GM21717 (cell line): ENCODE data around the gene PRRG2.
A peak's percentile ranks its signal among the peaks of the same experiment; 100 is the strongest.

ENCODE experiments used
- ATAC-seq: cut with Tn5 transposase; IDR thresholded peaks from one replicate; pipeline ENCODE4 v1.9.1; 2021; ENCODE audit warnings: mild to moderate bottlenecking, moderate library complexity; ENCODE audit not compliant: unreplicated experiment

PRRG2 gene

DNA sequence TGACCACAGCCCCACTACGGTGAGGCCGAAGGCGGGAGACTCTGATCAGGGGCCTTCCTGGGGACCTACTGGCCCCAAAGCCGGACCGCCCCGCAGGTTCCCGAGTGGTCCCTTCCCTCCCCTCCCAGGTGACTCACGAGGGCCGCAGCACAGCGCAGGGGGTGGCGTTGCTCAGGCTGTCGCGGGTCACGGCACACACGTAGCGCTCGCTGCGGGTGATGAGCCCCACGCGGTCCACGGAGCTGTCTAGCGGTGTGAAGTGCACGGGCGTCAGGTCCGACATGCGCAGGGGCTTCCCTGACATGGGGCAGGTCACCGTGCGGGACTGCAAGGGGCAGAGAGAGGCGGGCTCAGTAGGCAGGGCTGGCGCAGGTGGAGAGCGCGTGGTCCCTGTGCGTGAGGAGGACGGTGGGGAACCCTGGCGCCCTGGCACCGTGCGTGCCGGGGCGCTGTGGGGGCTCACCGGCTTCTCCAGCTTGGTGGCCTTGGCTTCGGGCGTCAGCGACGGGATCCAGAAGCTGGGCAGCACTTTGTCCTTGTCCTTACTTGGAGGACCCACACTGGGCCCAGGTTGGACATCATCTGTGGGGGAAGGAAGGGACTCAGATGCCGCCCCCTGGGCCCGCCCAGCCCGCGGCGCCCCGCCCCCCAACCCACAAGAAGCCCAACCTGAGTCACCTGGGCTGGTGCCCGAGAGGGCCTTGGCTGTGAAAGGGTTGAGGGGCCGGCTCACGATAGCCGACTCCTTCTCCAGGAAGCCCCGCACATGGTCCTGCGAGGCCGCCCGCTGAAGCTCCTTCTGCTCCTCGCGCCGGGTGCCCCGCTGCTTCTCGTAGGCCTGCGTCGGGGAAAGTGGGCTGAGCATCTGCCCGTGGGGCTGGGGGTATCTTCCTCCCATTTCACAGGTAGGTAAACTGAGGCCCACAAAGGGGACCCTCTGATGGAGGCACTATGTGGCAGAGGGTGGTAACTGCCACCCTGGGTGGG lies 24.4 kb upstream of the PRRG2 start:
- no peak for ATAC-seq

DNA sequence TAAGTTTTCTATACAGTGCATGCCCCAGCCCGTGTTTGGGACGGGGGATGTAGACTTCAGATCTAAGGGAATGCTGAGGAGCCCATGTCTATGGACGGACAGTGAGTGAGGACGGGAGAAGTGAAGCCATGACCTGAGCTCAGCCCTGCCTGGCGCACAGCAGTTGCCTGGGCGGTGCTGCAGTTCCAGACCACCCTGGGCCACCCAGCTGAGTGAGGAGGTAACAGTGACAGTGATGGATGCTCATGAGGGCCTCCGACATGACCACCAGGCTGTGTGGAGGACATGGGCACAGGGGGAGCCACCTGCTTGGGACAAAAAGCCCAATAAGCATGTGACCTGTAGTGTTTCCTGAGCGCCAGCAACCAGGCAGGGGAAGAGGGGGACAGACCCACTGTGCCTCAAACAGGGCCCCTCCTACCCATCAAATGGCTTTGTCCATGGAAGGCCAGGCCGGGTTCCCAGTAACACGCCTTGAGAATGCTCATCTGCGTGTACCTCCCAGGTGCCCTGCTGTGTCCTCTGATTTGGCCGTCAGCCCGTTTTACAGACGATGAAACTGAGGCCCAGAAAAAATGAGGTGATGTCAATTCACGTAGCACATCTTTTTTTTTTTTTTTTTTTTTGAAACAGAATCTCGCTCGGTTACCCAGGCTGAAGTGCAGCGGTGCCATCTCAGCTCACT lies 23.3 kb upstream of the PRRG2 start:
- ATAC-seq, result no peak

DNA sequence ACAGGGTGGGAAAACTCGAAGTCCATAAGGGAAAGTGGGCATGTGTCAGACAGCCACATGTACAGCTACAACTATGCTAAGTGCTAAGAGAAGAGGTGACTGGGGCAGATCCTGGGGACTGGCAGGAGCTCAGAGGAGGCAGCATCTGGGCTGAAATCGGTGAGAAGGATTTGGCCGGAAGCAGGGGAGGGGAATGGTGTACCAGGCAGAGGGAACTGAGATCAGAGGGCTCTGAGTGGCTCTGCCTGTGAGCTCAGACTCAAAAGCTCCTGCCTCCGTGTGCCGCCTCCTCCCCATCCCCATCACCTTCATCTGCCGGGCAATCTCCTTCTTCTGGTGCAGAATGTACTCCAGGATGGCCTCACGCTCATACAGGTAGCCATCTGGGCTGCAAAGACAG lies 22.5 kb upstream of the PRRG2 start:
- no peak for ATAC-seq

DNA sequence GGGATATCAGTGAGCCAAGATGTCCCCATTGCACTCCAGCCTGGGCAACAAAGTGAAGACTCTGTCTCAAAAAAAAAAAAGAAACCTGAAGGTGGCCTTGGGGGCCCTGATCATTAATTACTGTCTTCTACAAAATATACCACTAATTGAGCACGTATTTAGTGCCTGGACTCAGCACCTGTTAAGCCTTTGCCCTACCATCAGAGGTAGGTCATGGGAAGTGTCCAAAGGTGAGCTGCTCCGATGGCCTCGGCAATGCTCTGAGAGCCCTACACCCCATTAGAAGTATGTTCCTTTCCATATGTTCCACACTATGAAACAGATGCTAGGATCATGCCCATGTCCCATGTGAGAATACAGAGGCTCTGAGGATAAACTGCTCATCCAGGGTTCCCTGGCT lies 21.7 kb upstream of the PRRG2 start:
- ATAC-seq, result no peak

DNA sequence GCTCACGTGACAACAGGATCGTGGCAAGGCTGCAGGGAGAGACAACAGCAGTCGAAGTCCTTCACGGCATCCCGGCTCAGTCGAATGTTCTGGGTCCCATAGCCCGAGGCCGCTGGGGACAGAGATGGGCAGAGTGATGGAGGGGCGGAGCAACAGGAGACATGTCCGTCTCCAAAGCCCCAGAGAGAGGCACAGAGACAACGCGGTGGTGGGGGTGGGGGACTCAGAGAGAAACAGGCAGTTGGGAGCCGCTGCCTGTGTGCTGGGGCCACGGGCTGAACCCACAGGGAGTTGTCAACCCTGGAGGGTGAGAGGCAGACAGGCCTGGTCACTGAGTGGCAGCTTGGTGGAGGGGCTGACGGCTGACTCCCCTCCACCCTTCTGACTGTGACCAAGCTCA lies 21.2 kb upstream of the PRRG2 start:
- no peak for ATAC-seq

DNA sequence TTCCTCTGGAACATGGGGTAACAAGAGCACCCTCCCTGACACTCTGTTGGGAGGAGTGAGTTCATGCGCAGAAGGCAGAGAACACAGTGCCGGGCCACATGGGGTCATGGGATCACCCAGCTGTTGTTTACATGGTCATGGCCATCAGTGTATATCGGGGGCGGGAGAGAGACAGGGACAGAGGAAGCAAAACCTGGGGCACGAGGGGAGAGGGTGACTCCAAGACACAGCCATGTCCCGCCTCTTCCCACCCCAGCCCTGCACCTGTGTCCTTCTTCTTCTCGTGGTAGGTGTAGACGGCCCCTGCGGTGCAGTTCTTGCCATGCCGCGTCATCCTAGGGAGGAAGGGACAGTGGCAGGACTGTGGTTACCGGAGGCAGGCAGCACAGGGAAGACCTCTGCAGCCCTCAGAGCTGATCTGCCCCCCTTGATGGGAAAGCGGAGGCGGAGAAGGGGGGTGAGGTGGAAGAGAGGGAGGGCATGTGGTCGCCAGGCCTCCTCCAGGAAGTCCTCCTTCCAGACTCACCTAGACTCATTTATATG lies 20.7 kb upstream of the PRRG2 start:
- ATAC-seq, result no peak

DNA sequence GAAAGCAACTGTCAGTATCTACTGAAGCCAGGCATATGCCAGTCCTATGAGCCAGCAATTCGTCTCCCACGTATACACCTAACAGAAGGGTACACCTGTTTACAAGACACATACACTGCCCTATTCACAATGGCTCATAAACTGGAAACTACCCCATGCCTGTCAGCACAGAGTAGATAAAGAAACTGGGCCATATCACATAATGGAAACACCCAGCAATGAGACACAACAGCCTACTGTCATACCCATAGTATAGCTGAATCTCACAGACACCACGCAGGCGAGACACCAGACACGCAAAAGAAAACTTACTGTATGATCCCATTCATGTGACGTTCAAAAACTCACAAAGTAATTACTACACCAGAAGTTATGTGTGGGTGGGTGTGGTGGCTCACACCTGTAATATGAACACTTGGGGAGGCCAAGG lies 16.5 kb upstream of the PRRG2 start:
- no peak for ATAC-seq

DNA sequence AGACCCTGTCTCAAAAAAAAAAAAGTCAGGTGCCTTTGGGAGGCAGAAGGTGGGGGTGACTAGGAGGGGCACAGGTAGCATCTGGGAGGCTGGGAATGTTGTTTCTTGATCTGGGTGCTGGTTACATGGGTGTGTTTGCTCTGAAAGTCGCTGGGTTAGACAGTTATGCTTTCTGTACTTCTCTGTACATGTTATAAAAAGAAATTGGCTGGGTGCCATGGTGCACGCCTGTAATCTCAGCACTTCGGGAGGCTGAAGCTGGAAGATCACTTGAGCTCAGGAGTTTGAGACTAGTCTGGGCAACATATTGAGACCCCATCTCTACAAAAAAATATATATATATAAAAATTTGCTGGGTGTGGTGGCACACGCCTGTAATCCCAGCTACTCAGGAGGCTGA lies 15.9 kb upstream of the PRRG2 start:
- no peak for ATAC-seq

DNA sequence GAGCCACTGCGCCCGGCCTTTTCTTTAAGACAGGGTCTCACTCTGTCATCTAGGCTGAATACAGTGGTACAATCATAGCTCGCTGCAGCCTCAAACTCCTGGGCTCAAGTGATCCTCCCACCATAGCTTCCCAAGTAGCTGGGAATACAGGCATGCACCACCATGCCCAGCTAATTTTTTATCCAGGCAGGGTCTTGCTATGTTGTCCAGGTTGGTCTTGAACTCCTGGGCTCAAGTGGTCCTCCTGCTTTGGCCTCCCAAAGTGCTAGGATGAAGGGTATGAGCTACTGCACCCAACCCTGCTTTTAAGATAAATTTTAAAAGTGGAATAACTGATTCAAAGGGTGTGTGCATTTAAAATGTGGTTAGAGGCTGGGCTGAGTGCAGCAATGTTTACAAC lies 14.8 kb upstream of the PRRG2 start:
- ATAC-seq, result no peak

DNA sequence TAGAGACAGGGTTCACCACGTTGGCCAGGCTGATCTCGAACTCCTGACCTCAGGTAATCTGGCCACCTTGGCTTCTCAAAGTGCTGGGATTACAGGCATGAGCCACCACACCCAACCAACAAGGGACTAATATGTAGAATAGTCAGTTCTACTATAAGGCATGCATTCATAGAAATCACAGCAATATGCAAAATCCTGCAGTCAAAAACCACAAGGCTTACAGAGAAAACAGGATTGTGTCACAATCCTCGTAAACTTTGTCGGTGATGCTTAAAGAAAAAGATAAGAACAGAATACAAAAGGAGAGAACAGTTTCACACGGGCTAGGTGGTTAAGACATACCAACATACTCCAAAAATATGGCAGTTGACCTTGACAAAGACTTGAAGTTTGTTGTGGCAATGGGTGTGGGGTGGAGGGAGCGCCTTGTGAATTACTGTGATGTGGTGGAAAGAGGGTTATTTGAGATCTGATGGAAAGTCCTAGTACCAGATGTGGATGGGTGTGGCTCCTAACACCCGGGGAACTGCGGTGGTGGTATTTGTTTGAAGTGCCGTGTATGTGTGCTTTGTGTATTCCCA lies 13.2 kb upstream of the PRRG2 start:
- ATAC-seq, result no peak

DNA sequence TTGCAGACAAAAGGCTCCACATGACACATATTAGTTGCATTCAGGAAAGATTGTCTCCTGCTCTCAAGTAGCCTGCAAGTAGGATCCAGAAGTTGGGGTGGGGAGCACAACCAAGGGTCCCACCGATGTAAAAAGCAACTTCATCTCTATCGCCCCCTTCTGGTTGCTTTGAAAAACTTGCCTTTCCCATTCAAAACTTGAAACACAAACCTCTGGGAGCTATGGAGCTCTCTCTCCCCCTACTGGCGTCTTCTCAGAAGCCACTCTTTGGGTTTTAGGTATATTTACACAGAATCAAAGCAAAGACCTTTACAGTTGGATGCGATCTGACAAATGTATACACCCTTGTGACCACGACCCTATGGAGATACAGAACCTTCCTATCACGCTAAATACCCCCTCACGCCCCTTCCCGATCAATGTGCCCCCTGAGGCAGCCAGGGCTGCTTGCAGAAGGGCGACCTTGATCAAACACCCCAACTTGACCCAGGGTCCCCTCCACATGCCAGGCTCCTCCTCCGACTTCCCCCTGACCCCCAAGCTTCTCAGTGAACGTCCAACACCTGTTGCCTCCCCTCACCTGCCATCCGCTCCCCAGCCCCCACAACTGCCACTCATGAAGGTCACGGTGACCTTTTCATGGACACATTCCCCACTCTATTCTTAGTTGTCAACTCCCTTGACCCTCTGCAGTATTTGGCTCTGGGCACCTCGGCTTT lies 10.8 kb upstream of the PRRG2 start:
- ATAC-seq, result no peak

DNA sequence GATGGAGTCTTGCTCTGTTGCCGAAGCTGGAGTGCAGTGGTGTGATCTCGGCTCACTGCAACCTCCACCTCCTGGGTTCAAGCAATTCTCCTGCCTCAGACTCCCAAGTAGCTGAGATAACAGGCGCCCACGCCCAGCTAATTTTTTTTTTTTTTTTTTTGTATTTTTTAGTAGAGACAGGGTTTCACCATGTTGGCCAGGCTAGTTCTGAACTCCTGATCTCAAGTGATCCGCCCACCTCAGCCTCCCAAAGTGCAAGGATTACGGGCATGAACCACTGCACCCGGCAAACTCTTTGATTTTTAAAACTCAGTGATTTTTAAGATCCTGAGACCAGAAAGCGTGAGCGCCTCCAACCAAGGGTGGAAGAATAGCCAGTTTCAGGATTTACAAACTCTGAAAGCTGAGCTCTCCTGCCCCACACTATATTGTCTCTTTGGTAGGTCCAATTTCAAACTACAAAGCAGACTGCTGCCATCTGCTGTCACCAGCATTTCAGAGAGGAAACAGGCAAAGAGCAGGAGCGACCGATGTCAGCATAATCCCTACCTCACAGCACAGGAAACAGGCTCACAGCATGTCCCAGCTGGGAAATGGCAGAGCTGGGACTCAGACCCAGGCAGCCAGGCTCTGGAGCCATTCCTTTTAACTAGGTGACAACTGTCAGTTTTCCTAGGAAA lies 10.0 kb upstream of the PRRG2 start:
- no peak for ATAC-seq

DNA sequence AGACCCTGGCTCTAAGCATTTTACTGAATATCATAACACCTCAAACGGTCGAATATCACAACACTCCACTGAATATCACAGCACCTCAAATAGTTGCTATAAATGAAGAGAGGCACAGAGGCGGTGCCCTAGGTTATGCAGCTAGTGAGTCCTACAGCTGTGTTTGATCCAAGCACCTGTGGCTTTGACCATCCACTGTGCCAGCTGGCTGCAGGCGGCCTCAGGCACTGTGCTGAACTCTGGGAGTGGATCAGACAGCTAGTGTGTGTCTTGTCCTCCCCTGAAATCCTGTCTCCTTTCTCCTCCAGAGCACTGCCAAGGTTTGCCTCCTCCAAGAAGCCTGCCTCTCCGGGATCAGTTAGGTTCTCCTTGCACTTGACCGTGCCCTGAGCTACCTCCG lies 8.1 kb upstream of the PRRG2 start:
- no peak for ATAC-seq

DNA sequence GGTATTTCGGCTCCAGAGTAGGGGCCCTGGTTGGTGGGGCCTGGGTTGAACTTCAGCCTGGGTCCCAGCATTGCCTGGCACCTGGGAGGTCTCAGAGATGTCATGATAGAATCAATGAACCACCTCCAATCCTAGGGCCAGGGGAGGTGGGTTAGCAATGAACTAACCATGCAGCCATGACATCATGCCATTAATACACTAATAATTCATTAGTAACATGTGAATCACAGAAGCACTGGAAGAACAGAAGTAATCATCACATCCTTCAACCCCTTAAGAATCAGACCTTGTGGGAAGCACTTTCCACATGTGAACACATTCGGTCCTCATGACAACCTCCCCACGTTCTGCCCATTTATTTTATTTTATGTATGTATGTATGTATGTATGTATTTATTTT lies 7.7 kb upstream of the PRRG2 start:
- no peak for ATAC-seq

DNA sequence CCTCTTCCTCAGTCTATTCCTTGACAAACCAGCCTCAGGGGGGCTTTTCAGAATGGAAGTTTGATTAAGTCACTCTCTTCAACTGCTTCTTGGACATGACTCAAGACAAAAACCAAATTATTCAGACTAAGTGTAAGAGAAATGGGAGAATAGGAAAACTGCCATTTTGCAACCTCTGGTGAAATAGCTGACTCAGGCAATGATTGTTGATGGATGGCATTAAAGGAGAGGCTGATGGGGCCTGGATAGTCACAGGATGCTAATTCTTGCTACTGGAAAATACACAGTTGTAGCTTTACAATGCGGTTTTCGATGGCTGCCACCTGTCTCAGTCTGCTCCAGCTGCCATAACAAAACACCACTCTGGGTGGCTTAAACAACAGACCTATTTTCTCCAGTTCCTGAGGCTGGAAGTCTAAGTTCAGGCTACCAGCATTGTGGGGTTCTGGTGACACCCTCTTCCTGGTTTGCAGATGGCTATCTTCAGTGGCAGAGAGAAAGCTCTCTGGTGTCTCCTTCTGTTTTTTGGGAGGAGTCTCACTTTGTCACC lies 6.8 kb upstream of the PRRG2 start:
- ATAC-seq, result no peak

DNA sequence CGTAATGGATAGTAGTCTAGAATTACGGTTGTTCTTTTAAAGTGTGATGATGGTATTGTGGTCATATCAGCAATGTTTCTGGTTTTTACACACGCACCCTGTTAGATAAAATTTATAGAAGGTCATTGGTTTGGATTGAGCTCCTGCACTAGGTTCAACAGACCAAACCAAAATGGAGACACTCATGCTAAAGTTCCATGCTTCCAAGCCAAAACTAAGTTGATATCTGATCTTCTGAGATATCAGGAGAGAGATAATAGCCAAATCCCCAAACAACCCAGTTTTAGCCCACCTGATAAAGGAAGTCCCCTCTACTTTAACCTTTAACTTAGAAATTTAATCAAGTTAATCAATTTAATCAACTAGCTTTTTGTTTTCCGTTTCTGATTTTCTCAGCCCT lies 1.9 kb upstream of the PRRG2 start:
- no peak for ATAC-seq

DNA sequence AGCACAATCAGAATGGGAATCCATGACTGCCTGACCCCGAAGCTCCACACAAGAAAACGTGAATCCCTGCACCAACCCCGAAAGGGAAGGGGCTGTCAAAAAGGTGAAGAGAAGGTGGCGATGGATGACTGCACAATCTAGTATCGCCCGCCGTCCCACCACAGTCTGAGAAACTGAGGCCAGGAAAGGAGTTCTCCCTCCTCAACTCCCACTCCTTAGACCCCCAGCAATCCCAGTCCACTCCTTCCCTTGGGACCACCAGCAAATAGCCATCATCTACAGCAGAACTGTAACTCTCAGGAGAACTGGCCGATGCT lies 1.2 kb upstream of the PRRG2 start:
- no peak for ATAC-seq

DNA sequence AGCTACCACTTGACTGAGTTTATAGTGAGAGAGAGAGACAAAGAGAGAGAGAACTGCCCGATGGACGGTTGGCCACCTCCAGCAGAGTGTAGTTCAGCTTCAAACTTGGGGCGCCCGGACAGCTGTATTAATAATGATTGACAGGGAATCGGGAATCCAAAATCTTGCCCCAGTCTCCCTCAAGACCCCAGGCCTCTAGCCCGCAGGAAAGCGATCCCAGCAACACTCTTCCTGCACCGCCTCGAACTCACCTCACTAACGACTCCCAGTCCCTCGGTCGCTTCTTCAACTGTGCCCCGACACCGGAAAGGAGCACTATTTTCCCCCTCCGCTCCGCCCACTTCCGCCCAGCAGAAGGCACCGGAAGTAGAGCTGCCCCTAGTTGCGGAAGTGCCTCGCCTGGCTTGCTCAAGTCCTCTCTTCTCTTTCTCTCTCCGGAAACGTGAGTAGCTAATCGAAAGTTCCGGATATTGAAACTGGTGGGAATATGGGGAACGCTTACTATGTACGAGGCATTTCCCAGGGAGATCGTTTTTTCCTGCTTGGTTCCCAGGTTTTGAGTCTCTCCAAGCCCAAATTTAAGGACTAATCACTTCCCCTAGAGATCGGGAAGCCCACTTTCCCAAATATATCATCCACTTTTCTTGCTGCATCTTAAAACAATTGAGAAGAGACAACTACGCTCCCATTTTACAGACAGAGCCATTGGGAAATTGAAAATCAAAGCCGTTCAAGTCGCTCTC lies 681 bp upstream of the PRRG2 start, which contains the start of gene NOSIP:
NOSIP (minus strand) TSS at position 293 of the 743 bp plus-strand sequence. CDS start 19,865 bp downstream, outside the sequence.
- ATAC-seq, result peak; percentile 70

DNA sequence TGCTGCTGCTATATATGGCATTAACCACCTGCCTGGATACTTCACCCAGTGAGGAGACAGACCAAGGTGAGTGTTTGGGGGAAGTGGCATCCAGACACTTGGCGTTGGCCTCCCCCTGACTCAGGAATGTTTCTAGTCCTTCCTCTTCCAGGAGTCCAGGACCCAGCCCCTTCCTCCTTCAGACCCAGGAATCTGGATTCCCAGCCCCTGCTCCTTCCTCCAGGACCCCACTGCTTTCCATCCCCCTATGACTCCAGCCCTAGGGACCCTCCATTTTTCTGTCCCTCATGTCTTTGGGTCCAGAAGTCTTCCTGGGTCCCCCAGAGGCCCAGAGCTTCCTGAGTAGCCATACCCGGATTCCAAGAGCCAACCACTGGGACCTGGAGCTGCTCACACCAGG lies 2.1 kb downstream of the PRRG2 start:
- no peak for ATAC-seq
